Cardiac muscle cell (in vitro differentiated cells and primary cell): ENCODE data around the gene ZNF776. TPM values are rescaled to one million over a fixed set of nuclear protein-coding genes. Genes with fewer than 3 reads are reported as not detected.

Experiments used
- DNase-seq, 2 donors: peaks; one replicate each; pipeline versions ENCODE4 v3.0.0 to v3.0.0-alpha.2; 2010 to 2017; ENCODE audit warnings: low read depth in 1 of 2, low spot score in 1 of 2
- H3K27ac ChIP-seq: fragments of 200-600 bp; sonication (generic); 2 replicates; pipeline ENCODE4 v1.5.1; 2016
- H3K27me3 ChIP-seq: fragments of 200-600 bp; sonication (generic); 2 replicates; pipeline ENCODE4 v1.6.0; 2016; ENCODE audit warnings: control low read depth
- H3K36me3 ChIP-seq: fragments of 200-600 bp; sonication (generic); 2 replicates; pipeline ENCODE4 v1.5.1; 2016; ENCODE audit warnings: control low read depth
- H3K4me1 ChIP-seq: fragments of 200-600 bp; sonication (generic); 2 replicates; pipeline ENCODE4 v1.8.1; 2017; ENCODE audit warnings: low read depth, mild to moderate bottlenecking, mixed run types
- H3K4me3 ChIP-seq: fragments of 200-600 bp; sonication (generic); 2 replicates; pipeline ENCODE4 v1.5.1; 2016; ENCODE audit warnings: mild to moderate bottlenecking
- H3K9me3 ChIP-seq: fragments of 200-600 bp; sonication (generic); 2 replicates; pipeline ENCODE4 v1.5.1; 2017; ENCODE audit warnings: low read depth, mild to moderate bottlenecking, control low read depth
- polyA plus RNA-seq: library from polyadenylated mRNA; unstranded; fragments of >200 nt; fragmentation: Nextera tagmentation; extraction: Ambion mirVana; gene quantifications from 2 replicates; pipeline ENCODE4 v1.2.1, GENCODE V29; 2016
- total RNA-seq: library from RNA; depleted of rRNA; stranded (reverse); fragments of >200 nt; gene quantifications from 2 replicates; pipeline ENCODE4 v1.2.3, GENCODE V29; 2016
- TF ChIP-seq, protein P1 (sequence below): IDR thresholded peaks from 2 replicates; pipeline ENCODE4 v1.5.1; 2012; ENCODE audit warnings: low read depth, mild to moderate bottlenecking, low read length

Gene ZNF776
- total and polyA plus RNA-seq, 2 experiments from 2014 or later, result 20.0 to 20.7 TPM

DNA sequence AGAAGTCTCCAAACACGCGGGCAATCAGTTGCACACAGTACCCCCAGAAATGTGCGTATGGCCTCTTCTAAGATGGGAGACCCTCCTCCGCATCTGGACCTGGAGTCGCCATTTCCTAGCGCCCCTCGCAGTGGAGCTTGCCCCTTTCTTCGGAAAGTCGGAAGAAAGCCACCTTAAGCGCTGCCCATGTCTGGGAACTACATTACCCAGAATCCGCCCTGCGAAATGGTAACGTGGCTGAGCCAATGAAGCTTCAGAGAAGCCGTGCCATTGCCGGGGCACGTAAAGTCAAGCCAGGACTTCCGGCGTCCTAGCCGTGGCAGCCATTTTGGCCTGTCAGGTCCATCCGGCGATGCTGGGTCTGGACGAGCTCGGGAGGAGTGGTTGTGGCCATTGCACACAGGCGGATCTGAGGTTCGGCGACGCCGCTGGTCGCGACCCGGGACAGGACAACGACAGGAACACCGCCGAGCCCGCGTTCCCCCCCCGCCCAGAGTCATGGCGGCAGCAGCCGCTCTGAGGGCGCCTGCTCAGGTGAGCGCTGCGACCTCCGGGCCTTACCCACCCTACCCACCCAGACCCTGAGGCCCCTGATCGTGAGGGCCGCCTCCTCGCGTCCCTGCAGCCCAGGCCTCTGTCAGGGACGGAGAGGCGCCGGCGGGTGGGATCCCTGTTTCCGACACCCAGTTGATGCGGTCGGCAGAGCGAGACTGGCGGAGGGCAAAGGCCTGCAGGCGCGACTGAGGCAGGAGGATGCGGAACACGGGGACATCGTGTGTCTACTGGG lies 22.9 kb downstream of the ZNF776 start, which contains the start of gene ZNF586:
ZNF586 (plus strand) TSS at position 332 of the 787 bp plus-strand sequence; CDS start at position 499, 167 bp downstream.
- peak; percentile 95 to 96 for DNase-seq
- TF ChIP-seq, protein P1, sequence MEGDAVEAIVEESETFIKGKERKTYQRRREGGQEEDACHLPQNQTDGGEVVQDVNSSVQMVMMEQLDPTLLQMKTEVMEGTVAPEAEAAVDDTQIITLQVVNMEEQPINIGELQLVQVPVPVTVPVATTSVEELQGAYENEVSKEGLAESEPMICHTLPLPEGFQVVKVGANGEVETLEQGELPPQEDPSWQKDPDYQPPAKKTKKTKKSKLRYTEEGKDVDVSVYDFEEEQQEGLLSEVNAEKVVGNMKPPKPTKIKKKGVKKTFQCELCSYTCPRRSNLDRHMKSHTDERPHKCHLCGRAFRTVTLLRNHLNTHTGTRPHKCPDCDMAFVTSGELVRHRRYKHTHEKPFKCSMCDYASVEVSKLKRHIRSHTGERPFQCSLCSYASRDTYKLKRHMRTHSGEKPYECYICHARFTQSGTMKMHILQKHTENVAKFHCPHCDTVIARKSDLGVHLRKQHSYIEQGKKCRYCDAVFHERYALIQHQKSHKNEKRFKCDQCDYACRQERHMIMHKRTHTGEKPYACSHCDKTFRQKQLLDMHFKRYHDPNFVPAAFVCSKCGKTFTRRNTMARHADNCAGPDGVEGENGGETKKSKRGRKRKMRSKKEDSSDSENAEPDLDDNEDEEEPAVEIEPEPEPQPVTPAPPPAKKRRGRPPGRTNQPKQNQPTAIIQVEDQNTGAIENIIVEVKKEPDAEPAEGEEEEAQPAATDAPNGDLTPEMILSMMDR, result no peak
- Histone ChIP-seq H3K27me3 (no peaks in the 10 kb centered on the region), H3K4me1 (peaks cover 7% of the 10 kb centered on the region), H3K9me3 (no peaks in the 10 kb centered on the region), H3K4me3 (peak within 1 kb of the TSS; percentile 56), H3K36me3 (peaks cover 6% of the 10 kb centered on the region), H3K27ac (peak within 1 kb of the TSS; percentile 73)

DNA sequence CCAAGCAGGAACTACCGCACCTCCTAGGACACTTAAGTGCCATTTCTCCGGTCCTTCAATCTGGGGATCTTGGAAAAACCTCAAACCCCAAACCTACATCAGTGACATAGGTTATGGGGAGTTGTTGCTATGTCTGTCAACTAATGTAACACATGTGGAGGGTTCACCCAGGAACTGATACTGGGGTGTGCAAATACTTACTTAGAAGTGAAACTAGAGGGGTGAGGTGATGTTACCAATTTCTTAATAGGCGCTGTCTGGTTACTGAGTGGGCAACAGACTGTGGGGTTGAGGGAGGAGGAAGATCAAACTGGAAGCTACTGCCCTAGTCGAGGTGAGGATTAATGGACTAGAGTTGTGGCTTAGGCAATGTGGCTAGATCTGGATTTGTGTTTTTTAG lies 24.8 kb downstream of the ZNF776 start:
- Histone ChIP-seq H3K36me3 (peaks cover 8% of the 10 kb centered on the region), H3K9me3 (no peaks in the 10 kb centered on the region), H3K27me3 (no peaks in the 10 kb centered on the region), H3K4me3 (no peak overlapping the region), H3K27ac (no peak overlapping the region), H3K4me1 (peaks cover 7% of the 10 kb centered on the region)
- DNase-seq, result no peak
- TF ChIP-seq, protein P1, result no peak

DNA sequence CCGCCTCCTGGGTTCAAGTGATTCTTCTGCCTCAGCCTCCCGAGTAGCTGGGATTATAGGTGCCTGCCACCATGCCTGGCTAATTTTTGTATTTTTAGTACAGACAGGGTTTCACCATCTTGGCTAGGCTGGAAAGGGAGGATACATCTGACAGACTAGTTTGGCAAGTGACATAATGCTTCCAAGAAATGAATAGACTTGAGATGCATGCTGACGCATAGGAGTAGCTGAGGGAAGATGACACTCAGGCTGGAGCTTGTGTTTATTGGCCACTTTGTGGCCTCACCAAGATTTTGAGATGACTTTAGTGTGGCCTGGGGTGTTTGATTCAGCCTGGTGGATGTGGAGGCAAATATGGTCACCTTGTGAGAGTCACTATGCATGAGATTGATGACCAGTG lies 26.9 kb downstream of the ZNF776 start:
- TF ChIP-seq, protein P1, result no peak
- Histone ChIP-seq H3K36me3 (peaks cover 8% of the 10 kb centered on the region), H3K27ac (no peak overlapping the region), H3K4me3 (no peak overlapping the region), H3K9me3 (no peaks in the 10 kb centered on the region), H3K4me1 (peaks cover 7% of the 10 kb centered on the region), H3K27me3 (no peaks in the 10 kb centered on the region)
- no peak for DNase-seq

DNA sequence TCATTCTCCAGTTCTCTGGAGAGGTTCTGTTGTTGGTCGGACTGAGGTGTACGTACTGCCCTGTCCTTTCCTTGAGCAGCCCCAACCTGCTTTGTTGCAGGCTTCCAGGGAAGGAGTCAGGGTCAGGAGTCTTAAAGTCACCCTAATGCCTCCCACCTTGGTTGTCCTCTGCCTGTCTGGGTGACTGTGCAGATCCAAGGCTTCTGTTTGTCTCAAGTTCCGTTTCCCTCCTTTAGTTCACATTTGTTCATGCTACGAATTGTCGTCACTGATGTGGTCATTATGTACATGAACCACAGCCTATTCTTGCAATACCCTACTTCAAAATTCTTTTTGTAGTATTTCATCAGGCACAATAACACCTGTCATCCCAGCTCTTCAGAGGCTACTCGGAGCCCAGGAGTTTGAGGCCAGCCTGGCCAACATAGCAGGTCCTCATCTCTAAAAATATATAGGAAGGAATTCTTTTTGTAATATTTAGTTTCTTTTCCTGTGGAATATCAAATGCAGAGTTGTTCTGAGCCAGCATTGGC lies 30.2 kb downstream of the ZNF776 start:
- Histone ChIP-seq H3K4me1 (no peaks in the 10 kb centered on the region), H3K27me3 (no peaks in the 10 kb centered on the region), H3K36me3 (peaks cover 13% of the 10 kb centered on the region), H3K4me3 (no peak overlapping the region), H3K27ac (no peak overlapping the region), H3K9me3 (no peaks in the 10 kb centered on the region)
- DNase-seq, result no peak
- TF ChIP-seq, protein P1, result no peak

DNA sequence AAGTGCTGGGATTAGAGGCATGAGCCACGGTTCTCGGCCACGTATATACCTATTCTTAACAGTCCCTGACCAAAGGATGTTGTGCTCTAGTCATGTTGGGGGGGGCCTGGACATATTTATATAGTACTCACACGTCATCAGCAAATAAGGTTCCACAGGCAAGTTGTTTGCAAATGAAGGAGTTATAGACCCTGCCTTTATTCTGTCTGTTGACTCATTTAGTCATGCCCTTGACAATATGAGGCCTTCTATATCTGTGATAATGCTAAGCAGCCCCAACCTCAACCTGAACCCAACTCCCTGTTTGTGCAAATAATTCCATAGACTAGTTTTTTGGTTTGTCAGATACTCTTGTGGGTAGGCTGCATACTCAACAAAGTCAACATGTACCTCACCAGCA lies 31.7 kb downstream of the ZNF776 start:
- no peak for DNase-seq
- Histone ChIP-seq H3K4me3 (no peak overlapping the region), H3K36me3 (peaks cover 7% of the 10 kb centered on the region), H3K9me3 (no peaks in the 10 kb centered on the region), H3K27me3 (no peaks in the 10 kb centered on the region), H3K4me1 (no peaks in the 10 kb centered on the region), H3K27ac (no peak overlapping the region)
- TF ChIP-seq, protein P1, result no peak
